ENCODE measurements around the gene ELAPOR1. TPM values are rescaled to one million over a fixed set of nuclear protein-coding genes. Genes with fewer than 3 reads are reported as not detected.

The ELAPOR1 gene
- total and polyA plus RNA-seq, 2 experiments from 2014 or later, result 1.8 to 3.0 TPM

DNA sequence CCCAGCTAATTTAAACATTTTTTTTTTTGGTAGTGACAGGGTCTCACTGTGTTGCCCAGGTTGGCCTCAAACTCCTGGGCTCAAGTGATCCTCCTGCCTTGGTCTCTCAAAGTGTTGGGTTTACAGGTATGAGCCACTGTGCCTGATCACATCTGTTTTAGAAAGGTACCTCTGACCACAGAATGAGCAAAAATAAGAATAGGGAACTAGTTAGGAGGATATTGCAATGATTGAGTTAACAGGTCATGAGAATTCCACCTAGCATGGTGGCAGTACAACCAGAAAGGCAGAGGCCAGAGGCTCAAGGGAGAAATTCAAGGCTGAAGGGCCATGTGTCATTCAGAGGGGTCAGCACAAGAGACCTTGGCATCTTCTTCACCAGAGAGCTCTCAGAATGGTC, 49.6 kb downstream of the ELAPOR1 start:
- Histone ChIP-seq H3K9me3 (ENCODE audit: low read depth) (no peaks in the 10 kb centered on the region), H3K4me2 (no peak overlapping the region), H3K27ac (no peak overlapping the region), H2AFZ (no peak overlapping the region), H3K27me3 (no peaks in the 10 kb centered on the region), H4K20me1 (ENCODE audit: insufficient read depth, poor library complexity, severe bottlenecking) (no peaks in the 10 kb centered on the region), H3K36me3 (replicated peaks; ENCODE audit: insufficient read depth, low read depth) (no peaks in the 10 kb centered on the region), H3K4me3 (no peak overlapping the region), H3K79me2 (no peaks in the 10 kb centered on the region), H3K9me2 (replicated peaks; ENCODE audit: insufficient read depth) (no peaks in the 10 kb centered on the region), H3K4me1 (ENCODE audit: insufficient read depth) (no peaks in the 10 kb centered on the region)
- no peak for DNase-seq (ENCODE audit: low spot score)
- TF ChIP-seq EZH2 (IDR thresholded peaks at IDR 0.05; ENCODE audit: borderline replicate concordance) (no peak), EZH2phosphoT487 (IDR thresholded peaks at IDR 0.05; ENCODE audit: low read depth, severe bottlenecking, unreplicated experiment) (no peak), CTCF (IDR thresholded peaks at IDR 0.05; ENCODE audit: poor library complexity) (no peak)

Small RNA genes within 50 kb of the gene (small RNA-seq; reads per million reads assigned to genes)
- gene AL356488.2, result not detected

Other genes with a start within 250 kb of the ELAPOR1 start
- gene GPSM2, start 237.1 kb upstream of the ELAPOR1 start, total RNA-seq, result 12.8 and 21.6 TPM in 2 replicates
- 7.2 and 7.3 TPM in 2 replicates for gene GPSM2, start 237.1 kb upstream of the ELAPOR1 start, polyA plus RNA-seq
- gene CLCC1, start 150.6 kb upstream of the ELAPOR1 start, total RNA-seq, result 31.5 and 42.8 TPM in 2 replicates
- 24.8 and 26.6 TPM in 2 replicates for gene CLCC1, start 150.6 kb upstream of the ELAPOR1 start, polyA plus RNA-seq
- gene WDR47, start 72.0 kb upstream of the ELAPOR1 start, total RNA-seq, result 8.4 and 9.7 TPM in 2 replicates
- 6.0 and 6.7 TPM in 2 replicates for gene WDR47, start 72.0 kb upstream of the ELAPOR1 start, polyA plus RNA-seq
- 63.3 and 78.7 TPM in 2 replicates for gene TAF13, start 38.1 kb upstream of the ELAPOR1 start, total RNA-seq
- 15.7 and 22.1 TPM in 2 replicates for gene TAF13, start 38.1 kb upstream of the ELAPOR1 start, polyA plus RNA-seq
- 33.4 and 35.0 TPM in 2 replicates for gene TMEM167B, start 23.4 kb upstream of the ELAPOR1 start, total RNA-seq
- gene TMEM167B, start 23.4 kb upstream of the ELAPOR1 start, polyA plus RNA-seq, result 18.3 and 25.0 TPM in 2 replicates
- gene SARS1, start 99.8 kb downstream of the ELAPOR1 start, total RNA-seq, result 179 and 180 TPM in 2 replicates
- 125 and 158 TPM in 2 replicates for gene SARS1, start 99.8 kb downstream of the ELAPOR1 start, polyA plus RNA-seq
- gene CELSR2, start 135.4 kb downstream of the ELAPOR1 start, total RNA-seq, result 2.6 and 3.7 TPM in 2 replicates
- 3.2 and 3.3 TPM in 2 replicates for gene CELSR2, start 135.4 kb downstream of the ELAPOR1 start, polyA plus RNA-seq
- gene PSRC1, start 169.0 kb downstream of the ELAPOR1 start, total RNA-seq, result 10.1 and 14.3 TPM in 2 replicates
- 9.1 and 13.7 TPM in 2 replicates for gene PSRC1, start 169.0 kb downstream of the ELAPOR1 start, polyA plus RNA-seq
- 3.6 and 13.7 TPM in 2 replicates for gene MYBPHL, start 192.9 kb downstream of the ELAPOR1 start, total RNA-seq
- 6.7 and 7.4 TPM in 2 replicates for gene MYBPHL, start 192.9 kb downstream of the ELAPOR1 start, polyA plus RNA-seq